Tibial nerve (tissue), 4 donors: ENCODE measurements around the gene BRD3OS. TPM values are rescaled to one million over a fixed set of nuclear protein-coding genes. Genes with fewer than 3 reads are reported as not detected.

Source experiments
- DNase-seq, 2 donors: peaks; one replicate each; pipeline ENCODE4 v3.0.0-alpha.2; 2019; ENCODE audit warnings: low spot score in 2 of 2
- H3K27ac ChIP-seq, 4 donors: fragments of 200-600 bp; sonication (generic) in 3 of 4; one replicate each; pipeline ENCODE4 v1.5.1; 2017 to 2019; ENCODE audit warnings: mild to moderate bottlenecking in 1 of 4
- H3K27me3 ChIP-seq, 2 donors: fragments of 200-600 bp; sonication (generic) in 1 of 2; one replicate each; pipeline versions ENCODE4 v1.5.1 to v1.6.0; 2017 to 2019
- H3K36me3 ChIP-seq, 3 donors: fragments of 200-600 bp; sonication (generic); one replicate each; pipeline ENCODE4 v1.5.1; 2018 to 2019
- H3K4me1 ChIP-seq, 4 donors: fragments of 200-600 bp; sonication (generic) in 3 of 4; one replicate each; pipeline ENCODE4 v1.5.1; 2017 to 2019
- H3K4me3 ChIP-seq, 4 donors: fragments of 200-600 bp; sonication (generic) in 3 of 4; one replicate each; pipeline ENCODE4 v1.5.1; 2017 to 2019; ENCODE audit warnings: mild to moderate bottlenecking in 1 of 4, moderate library complexity in 1 of 4
- H3K9me3 ChIP-seq, 4 donors: fragments of 200-600 bp; sonication (generic) in 3 of 4; one replicate each; pipeline ENCODE4 v1.5.1; 2017 to 2019
- CTCF ChIP-seq, 5 experiments: fragments of 200-600 bp in 3 of 5; fragments of 450-650 bp in 2 of 5; sonication (generic) in 3 of 5; IDR thresholded peaks; one replicate each; pipeline ENCODE4 v1.5.1; 2016 to 2019; ENCODE audit warnings: antibody characterized with exemption in 5 of 5, mild to moderate bottlenecking in 3 of 5, moderate library complexity in 2 of 5
- EP300 ChIP-seq, 2 donors: sonication (generic); formaldehyde crosslinking; IDR thresholded peaks; one replicate each; pipeline ENCODE4 v1.6.1; 2017; ENCODE audit warnings: antibody characterized with exemption in 2 of 2, mild to moderate bottlenecking in 1 of 2
- POLR2A ChIP-seq, 2 donors: fragments of 450-650 bp; IDR thresholded peaks; one replicate each; pipeline ENCODE4 v1.6.1; 2017; ENCODE audit warnings: antibody characterized with exemption in 2 of 2, mild to moderate bottlenecking in 2 of 2, moderate library complexity in 2 of 2
- whole genome bisulfite sequencing, 2 donors: methylation state at CpG; one replicate each; pipeline ENCODE4 v1.1.5; 2018; 5-methylcytosine and 5-hydroxymethylcytosine counted together
- total RNA-seq, 4 donors: library from RNA; depleted of rRNA; stranded (reverse); fragments of >200 nt; gene quantifications; one replicate each; pipeline ENCODE4 v1.1.0, GENCODE V29; 2016

The BRD3OS gene
- total RNA-seq, 4 donors from 2014 or later: 9.2 to 28.2 (median 13.7) TPM

DNA sequence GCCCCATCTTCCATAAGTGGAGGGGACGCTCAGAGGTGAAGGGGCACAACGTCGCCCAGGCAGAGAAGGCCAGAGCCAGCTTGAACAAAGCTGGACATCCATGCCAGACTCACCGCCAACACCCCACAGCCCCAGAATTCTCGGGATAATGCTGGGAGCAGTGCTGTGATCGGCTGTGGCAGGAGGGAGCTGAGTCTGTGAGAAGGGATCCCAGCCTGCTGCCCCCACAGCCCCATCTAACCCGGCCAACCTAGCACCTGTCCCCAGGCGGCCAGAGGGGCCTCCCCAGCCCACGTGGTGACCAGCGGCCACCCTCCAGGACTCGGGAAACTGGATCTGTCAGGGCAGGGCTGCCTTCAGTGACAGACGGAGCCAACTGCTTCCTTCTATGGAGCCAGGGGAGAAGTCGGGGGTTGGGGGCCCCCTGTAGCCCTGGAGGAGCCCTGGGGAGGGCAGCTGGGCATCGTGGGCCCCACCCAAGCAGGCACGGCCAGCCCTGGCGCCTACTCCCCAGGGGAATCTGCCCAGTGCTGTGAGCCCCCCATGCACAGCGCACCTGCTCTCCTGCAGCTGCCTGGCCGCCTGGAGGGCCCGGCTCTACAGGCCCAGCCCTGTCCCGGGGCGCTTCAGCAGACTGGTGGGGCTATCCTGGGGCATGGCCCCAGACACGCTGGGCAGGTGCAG is 36.5 kb downstream of the BRD3OS start:
- Histone ChIP-seq H3K27ac (peak overlapping the region in 2 of 4 donors; percentile 40 to 69), H3K4me3 (no peak overlapping the region), H3K4me1 (peaks cover 0 to 100% (median 89%) of the 10 kb centered on the region in 4 donors), H3K27me3 (no peaks in the 10 kb centered on the region), H3K9me3 (no peaks in the 10 kb centered on the region), H3K36me3 (no peaks in the 10 kb centered on the region)
- no peak for TF ChIP-seq CTCF (IDR thresholded peaks at IDR 0.05)
- TF ChIP-seq EP300 (IDR thresholded peaks at IDR 0.05): no peak
- no peak for TF ChIP-seq POLR2A (IDR thresholded peaks at IDR 0.05)
- DNase-seq: no peak
- WGBS, 2 donors: 57 to 59% methylated on average over 3 to 14 of the region's 22 CpGs

- Histone ChIP-seq H3K27me3 (no peaks in the 10 kb centered on the region), H3K9me3 (no peaks in the 10 kb centered on the region), H3K36me3 (no peaks in the 10 kb centered on the region), H3K4me1 (peaks cover 0 to 92% (median 81%) of the 10 kb centered on the region in 4 donors), H3K27ac (peak overlapping the region in 2 of 4 donors; percentile 40 to 69), H3K4me3 (no peak overlapping the region)
- DNase-seq: no peak
- TF ChIP-seq POLR2A (IDR thresholded peaks at IDR 0.05) (no peak), CTCF (IDR thresholded peaks at IDR 0.05) (no peak), EP300 (IDR thresholded peaks at IDR 0.05) (no peak)
- WGBS, 2 donors: 65 to 67% methylated on average over 20 to 22 of the region's 22 CpGs
Observed at GRCh38 chr9:134062461-134063087, 37.3 kb downstream of the BRD3OS start.

GRCh38 chr9:134063088-134063570 is 37.8 kb downstream of the BRD3OS start:
- no peak for TF ChIP-seq POLR2A (IDR thresholded peaks at IDR 0.05)
- peak in 1 of 2 donors; percentile 51 for TF ChIP-seq EP300 (IDR thresholded peaks at IDR 0.05)
- no peak for TF ChIP-seq CTCF (IDR thresholded peaks at IDR 0.05)
- peaks cover 0 to 87% (median 77%) of the 10 kb centered on the region in 4 donors for H3K4me1 ChIP-seq
- H3K36me3 ChIP-seq: no peaks in the 10 kb centered on the region
- H3K4me3 ChIP-seq: no peak overlapping the region
- peak overlapping the region in 2 of 4 donors; percentile 40 to 69 for H3K27ac ChIP-seq
- H3K9me3 ChIP-seq: no peaks in the 10 kb centered on the region
- no peak for DNase-seq
- 28 to 70% methylated on average over 3 to 15 of the region's 15 CpGs for WGBS, 2 donors
- no peaks in the 10 kb centered on the region for H3K27me3 ChIP-seq

DNA sequence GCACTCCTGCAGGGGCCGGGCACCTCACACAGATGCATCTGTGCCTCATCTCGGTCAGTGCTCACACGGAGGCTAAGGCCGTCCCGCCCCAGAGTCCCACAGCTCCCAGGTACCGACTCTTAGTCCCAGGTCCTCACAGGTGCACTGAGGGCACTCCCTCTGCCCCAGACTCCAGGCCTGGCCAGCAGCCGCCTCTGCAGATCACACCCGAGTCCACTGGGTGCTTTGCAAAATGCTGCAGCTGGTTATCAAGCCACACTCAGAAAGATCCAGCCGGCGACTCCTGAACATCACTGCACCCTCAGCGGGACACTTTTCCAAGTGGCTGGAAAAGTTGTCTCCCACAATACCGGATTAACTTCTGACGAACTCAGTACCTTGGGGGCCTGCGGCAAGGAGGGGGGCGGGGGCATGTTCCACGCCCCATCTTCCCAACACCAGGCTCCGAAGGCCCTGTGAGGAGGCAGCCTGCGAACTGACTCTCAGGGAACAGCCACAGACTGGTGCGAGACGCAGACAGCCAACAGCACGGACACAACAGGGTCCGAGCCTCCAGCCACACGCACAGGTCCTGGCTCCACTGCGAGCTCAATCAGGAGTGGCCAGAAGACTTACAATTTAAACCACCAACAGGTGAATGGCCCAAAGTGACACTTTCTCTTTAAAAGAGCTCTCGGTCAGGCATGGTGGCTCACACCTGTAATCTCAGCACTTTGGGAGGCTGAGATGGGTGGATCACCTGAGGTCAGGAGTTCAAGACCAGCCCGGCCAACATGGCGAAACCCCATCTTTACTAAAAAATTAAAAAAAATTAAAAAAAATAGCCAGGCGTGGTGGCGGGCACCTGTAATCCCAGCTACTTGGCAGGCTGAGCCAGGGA is 38.5 kb downstream of the BRD3OS start:
- 75 to 78% methylated on average over 20 to 24 of the region's 29 CpGs for WGBS, 2 donors
- Histone ChIP-seq H3K9me3 (no peaks in the 10 kb centered on the region), H3K27me3 (no peaks in the 10 kb centered on the region), H3K27ac (peak overlapping the region in 3 of 4 donors; percentile 3 to 69 (median 40)), H3K4me3 (no peak overlapping the region), H3K36me3 (no peaks in the 10 kb centered on the region), H3K4me1 (peaks cover 0 to 80% (median 70%) of the 10 kb centered on the region in 4 donors)
- DNase-seq: no peak
- no peak for TF ChIP-seq POLR2A (IDR thresholded peaks at IDR 0.05)
- TF ChIP-seq EP300 (IDR thresholded peaks at IDR 0.05): no peak
- no peak for TF ChIP-seq CTCF (IDR thresholded peaks at IDR 0.05)
